ENCODE measurements around the gene DDIT3. TPM values are rescaled to one million over a fixed set of nuclear protein-coding genes. Genes with fewer than 3 reads are reported as not detected.

The DDIT3 gene
- total and polyA plus RNA-seq, 4 donors, result 31.0 to 74.7 (median 51.4) TPM

DNA sequence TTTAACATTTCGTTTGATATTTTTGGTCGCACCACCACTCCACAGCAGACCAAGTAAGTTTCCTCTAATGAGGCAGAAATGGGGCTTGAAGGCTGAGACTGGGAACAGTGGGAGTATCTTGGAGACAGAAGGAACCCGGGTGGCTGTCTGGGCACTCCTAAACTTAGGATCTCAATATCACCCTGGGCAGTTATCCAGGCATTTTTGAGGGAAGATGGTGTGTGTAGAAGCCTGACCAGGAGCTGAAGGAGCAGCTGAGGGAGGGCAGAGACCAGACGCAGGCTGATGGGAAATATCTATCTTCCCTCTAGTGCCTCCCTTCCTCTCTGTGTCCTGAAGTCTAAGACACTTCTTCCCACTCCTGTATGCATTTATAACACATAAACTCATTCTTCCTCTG is 21.7 kb downstream of the DDIT3 start:
- no peak for ATAC-seq (ENCODE audit: insufficient read depth, low FRiP score)
- Histone ChIP-seq H3K36me3 (ENCODE audit: control insufficient read depth in 4 of 4, insufficient read depth in 4 of 4, low read length in 4 of 4) (peaks cover 23 to 50% (median 33%) of the 10 kb centered on the region in 4 donors), H3K9me3 (ENCODE audit: control insufficient read depth in 4 of 4, insufficient read depth in 3 of 4, low read length in 3 of 4) (peaks cover 0 to 2% (median 0%) of the 10 kb centered on the region in 4 donors), H3K27me3 (ENCODE audit: control insufficient read depth in 3 of 3, insufficient read depth in 3 of 3, low read length in 2 of 3) (no peaks in the 10 kb centered on the region), H3K4me1 (ENCODE audit: control insufficient read depth in 5 of 5, insufficient read depth in 5 of 5, low read length in 5 of 5) (no peaks in the 10 kb centered on the region), H3K4me3 (no peak overlapping the region), H3K9ac (ENCODE audit: insufficient read depth in 1 of 2, low read length in 2 of 2) (no peak overlapping the region), H3K27ac (ENCODE audit: low read depth in 1 of 2, low read length in 1 of 2) (no peak overlapping the region)
- TF ChIP-seq, protein P1, sequence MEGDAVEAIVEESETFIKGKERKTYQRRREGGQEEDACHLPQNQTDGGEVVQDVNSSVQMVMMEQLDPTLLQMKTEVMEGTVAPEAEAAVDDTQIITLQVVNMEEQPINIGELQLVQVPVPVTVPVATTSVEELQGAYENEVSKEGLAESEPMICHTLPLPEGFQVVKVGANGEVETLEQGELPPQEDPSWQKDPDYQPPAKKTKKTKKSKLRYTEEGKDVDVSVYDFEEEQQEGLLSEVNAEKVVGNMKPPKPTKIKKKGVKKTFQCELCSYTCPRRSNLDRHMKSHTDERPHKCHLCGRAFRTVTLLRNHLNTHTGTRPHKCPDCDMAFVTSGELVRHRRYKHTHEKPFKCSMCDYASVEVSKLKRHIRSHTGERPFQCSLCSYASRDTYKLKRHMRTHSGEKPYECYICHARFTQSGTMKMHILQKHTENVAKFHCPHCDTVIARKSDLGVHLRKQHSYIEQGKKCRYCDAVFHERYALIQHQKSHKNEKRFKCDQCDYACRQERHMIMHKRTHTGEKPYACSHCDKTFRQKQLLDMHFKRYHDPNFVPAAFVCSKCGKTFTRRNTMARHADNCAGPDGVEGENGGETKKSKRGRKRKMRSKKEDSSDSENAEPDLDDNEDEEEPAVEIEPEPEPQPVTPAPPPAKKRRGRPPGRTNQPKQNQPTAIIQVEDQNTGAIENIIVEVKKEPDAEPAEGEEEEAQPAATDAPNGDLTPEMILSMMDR (IDR thresholded peaks at IDR 0.05; ENCODE audit: control extremely low read depth, extremely low read depth), result no peak
- DNase-seq, result no peak
- 92 to 95% methylated on average over 4 of the region's 4 CpGs for WGBS, 2 donors

DNA sequence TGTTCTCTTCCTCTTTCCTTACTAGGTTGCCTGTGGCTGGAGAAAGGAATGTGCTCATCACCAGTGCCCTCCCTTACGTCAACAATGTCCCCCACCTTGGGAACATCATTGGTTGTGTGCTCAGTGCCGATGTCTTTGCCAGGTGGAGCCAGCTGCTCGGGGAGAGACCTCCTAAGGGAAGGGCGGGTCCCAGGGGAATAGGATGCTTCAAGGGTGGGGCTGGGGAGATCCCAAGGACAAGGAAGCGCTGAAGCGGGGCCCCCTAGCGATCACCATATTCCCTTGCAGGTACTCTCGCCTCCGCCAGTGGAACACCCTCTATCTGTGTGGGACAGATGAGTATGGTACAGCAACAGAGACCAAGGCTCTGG is 22.2 kb downstream of the DDIT3 start:
- no peak for ATAC-seq (ENCODE audit: insufficient read depth, low FRiP score)
- TF ChIP-seq, protein P1 (IDR thresholded peaks at IDR 0.05; ENCODE audit: control extremely low read depth, extremely low read depth), result no peak
- H3K4me1 ChIP-seq (ENCODE audit: control insufficient read depth in 5 of 5, insufficient read depth in 5 of 5, low read length in 5 of 5), result no peaks in the 10 kb centered on the region
- no peak for DNase-seq
- no peak overlapping the region for H3K9ac ChIP-seq (ENCODE audit: insufficient read depth in 1 of 2, low read length in 2 of 2)
- no peaks in the 10 kb centered on the region for H3K27me3 ChIP-seq (ENCODE audit: control insufficient read depth in 3 of 3, insufficient read depth in 3 of 3, low read length in 2 of 3)
- H3K27ac ChIP-seq (ENCODE audit: low read depth in 1 of 2, low read length in 1 of 2), result no peak overlapping the region
- peaks cover 23 to 47% (median 32%) of the 10 kb centered on the region in 4 donors for H3K36me3 ChIP-seq (ENCODE audit: control insufficient read depth in 4 of 4, insufficient read depth in 4 of 4, low read length in 4 of 4)
- WGBS, 2 donors, result 90 to 91% methylated on average over 9 of the region's 9 CpGs
- H3K4me3 ChIP-seq, result no peak overlapping the region
- H3K9me3 ChIP-seq (ENCODE audit: control insufficient read depth in 4 of 4, insufficient read depth in 3 of 4, low read length in 3 of 4), result peaks cover 0 to 2% (median 0%) of the 10 kb centered on the region in 4 donors

DNA sequence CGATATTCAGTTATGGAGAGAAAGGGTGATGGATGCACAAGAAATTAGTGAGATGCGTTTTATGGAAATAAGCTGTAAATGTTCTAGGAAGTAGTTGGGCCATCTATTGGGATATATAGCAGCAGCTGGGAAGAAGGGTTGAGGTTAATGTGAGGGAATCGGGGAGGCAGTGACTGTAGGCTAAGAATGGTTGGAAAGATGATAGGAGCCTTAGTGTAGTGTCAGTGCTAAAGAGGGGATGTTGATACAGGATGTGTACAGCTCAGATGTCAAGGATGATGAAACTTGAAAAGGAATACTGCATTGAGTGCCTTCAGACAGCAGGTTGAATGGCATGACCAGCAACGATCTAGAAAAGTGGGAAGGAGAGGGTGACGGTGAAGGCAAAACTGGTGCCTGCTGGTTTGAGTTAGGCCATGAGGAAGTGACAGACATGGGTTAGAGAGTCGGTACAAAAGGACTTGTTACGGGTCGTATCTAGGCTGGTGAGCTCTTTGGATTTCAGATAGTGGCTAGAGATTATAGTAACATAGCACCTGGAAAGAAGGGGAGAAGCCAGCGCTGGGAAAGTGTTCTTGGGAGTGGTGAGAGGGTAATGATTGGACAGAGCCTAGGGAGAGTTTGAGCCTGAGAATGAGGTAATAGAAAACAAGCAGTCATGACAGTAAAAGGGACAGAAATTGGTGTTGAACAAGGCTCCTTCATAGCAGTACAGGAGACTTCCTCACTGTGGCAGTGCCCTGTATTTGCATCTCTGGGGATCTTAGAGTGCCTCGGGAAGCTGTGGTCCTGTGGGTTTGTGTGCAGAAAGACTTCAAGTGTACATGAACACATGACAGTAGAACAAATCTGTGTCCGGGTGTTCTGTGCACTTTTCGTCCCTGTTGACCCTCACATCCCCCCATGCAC is 22.8 kb downstream of the DDIT3 start:
- H3K36me3 ChIP-seq (ENCODE audit: control insufficient read depth in 4 of 4, insufficient read depth in 4 of 4, low read length in 4 of 4), result peaks cover 21 to 47% (median 35%) of the 10 kb centered on the region in 4 donors
- no peak for ATAC-seq (ENCODE audit: insufficient read depth, low FRiP score)
- 88 to 90% methylated on average over 12 of the region's 12 CpGs for WGBS, 2 donors

More for the DNA sequence above, 22.8 kb downstream of the DDIT3 start:
- Histone ChIP-seq H3K27ac (ENCODE audit: low read depth in 1 of 2, low read length in 1 of 2) (no peak overlapping the region), H3K9ac (ENCODE audit: insufficient read depth in 1 of 2, low read length in 2 of 2) (no peak overlapping the region), H3K4me3 (no peak overlapping the region), H3K4me1 (ENCODE audit: control insufficient read depth in 5 of 5, insufficient read depth in 5 of 5, low read length in 5 of 5) (no peaks in the 10 kb centered on the region), H3K27me3 (ENCODE audit: control insufficient read depth in 3 of 3, insufficient read depth in 3 of 3, low read length in 2 of 3) (no peaks in the 10 kb centered on the region), H3K9me3 (ENCODE audit: control insufficient read depth in 4 of 4, insufficient read depth in 3 of 4, low read length in 3 of 4) (peaks cover 0 to 2% (median 0%) of the 10 kb centered on the region in 4 donors)
- no peak for DNase-seq
- TF ChIP-seq, protein P1 (IDR thresholded peaks at IDR 0.05; ENCODE audit: control extremely low read depth, extremely low read depth), result no peak

Measured in lung (tissue), 12 donors.